Colonic mucosa (tissue), 4 donors: ENCODE measurements around the gene NEU3. TPM values are rescaled to one million over a fixed set of nuclear protein-coding genes. Genes with fewer than 3 reads are reported as not detected.
"Not testable (repeated sequence)": the region's sequence is repeated elsewhere in the genome, so short reads cannot be mapped to it uniquely, and the experiment has no call there.

Experiments used
- DNase-seq: peaks from one replicate; pipeline ENCODE4 v3.0.0-alpha.2; 2020
- H3K27ac ChIP-seq: fragments of 200-600 bp; one replicate; pipeline ENCODE4 v1.8.0; 2021
- H3K27me3 ChIP-seq: fragments of 200-600 bp; one replicate; pipeline ENCODE4 v1.8.0; 2021
- H3K36me3 ChIP-seq: fragments of 200-600 bp; one replicate; pipeline ENCODE4 v1.8.0; 2021
- H3K4me1 ChIP-seq: fragments of 200-600 bp; one replicate; pipeline ENCODE4 v1.8.0; 2021; ENCODE audit warnings: mild to moderate bottlenecking
- H3K4me3 ChIP-seq: fragments of 200-600 bp; one replicate; pipeline ENCODE4 v1.8.0; 2021
- H3K9ac ChIP-seq, 2 donors: one replicate each; pipeline ENCODE4 v1.7.0; 2013; ENCODE audit warnings: control low read depth in 2 of 2, low read depth in 2 of 2, low read length in 2 of 2
- H3K9me3 ChIP-seq: fragments of 200-600 bp; one replicate; pipeline ENCODE4 v1.8.0; 2021
- intact Hi-C: fragments of 100-400 bp; cut with DNase I; formaldehyde crosslinking; loops from one replicate; pipeline ENCODE4 v1.14.1; 2022
- total RNA-seq, 2 donors: library from RNA; stranded (reverse); fragmentation: NEBNext Ultra II Directional in 1 of 2; extraction: Animal tissue kit (Norgen Biotek cat#: 25700) in 1 of 2; gene quantifications; one replicate each; pipeline ENCODE4 v1.2.1, GENCODE V29; 2021
- TF ChIP-seq, protein P1 (sequence below): fragments of 200-600 bp; IDR thresholded peaks from one replicate; pipeline ENCODE4 v1.8.0; 2022; ENCODE audit warnings: antibody characterized with exemption, mild to moderate bottlenecking
- donor health status: healthy.
- donor health status: DM: no; HTN: no; CAD: no.
- donor health status: DM: no; HTN: no; CAD: no.

NEU3 gene
- total RNA-seq, 2 donors from 2014 or later = 3.3 to 8.1 TPM

DNA sequence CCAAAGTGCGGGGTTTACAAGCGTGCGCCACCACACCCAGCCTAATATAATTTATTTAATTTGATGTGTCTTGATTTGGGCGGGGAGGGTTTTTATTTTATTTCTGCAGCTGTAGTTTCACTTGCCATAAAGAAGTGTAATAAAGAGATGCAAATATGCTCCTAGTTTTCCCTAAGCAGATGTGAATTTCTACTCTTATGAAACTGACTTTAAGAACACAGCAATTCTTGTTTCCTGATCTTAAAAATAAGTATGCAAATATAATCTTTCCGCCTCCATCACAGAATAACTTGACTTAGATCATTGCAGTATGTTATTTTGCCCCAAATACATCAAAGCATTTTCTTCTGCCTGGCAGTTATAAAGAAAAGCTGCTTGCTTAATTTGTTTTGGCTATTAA, 35.3 kb upstream of the NEU3 start:
- intact Hi-C loops = no loop called here
- H3K27ac ChIP-seq = no peak overlapping the region
- DNase-seq = no peak
- no peak overlapping the region for H3K4me3 ChIP-seq
- no peaks in the 10 kb centered on the region for H3K27me3 ChIP-seq
- H3K9me3 ChIP-seq = no peaks in the 10 kb centered on the region
- TF ChIP-seq, protein P1, sequence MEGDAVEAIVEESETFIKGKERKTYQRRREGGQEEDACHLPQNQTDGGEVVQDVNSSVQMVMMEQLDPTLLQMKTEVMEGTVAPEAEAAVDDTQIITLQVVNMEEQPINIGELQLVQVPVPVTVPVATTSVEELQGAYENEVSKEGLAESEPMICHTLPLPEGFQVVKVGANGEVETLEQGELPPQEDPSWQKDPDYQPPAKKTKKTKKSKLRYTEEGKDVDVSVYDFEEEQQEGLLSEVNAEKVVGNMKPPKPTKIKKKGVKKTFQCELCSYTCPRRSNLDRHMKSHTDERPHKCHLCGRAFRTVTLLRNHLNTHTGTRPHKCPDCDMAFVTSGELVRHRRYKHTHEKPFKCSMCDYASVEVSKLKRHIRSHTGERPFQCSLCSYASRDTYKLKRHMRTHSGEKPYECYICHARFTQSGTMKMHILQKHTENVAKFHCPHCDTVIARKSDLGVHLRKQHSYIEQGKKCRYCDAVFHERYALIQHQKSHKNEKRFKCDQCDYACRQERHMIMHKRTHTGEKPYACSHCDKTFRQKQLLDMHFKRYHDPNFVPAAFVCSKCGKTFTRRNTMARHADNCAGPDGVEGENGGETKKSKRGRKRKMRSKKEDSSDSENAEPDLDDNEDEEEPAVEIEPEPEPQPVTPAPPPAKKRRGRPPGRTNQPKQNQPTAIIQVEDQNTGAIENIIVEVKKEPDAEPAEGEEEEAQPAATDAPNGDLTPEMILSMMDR = no peak
- H3K4me1 ChIP-seq = no peaks in the 10 kb centered on the region
- no peaks in the 10 kb centered on the region for H3K36me3 ChIP-seq
- H3K9ac ChIP-seq = no peak overlapping the region

DNA sequence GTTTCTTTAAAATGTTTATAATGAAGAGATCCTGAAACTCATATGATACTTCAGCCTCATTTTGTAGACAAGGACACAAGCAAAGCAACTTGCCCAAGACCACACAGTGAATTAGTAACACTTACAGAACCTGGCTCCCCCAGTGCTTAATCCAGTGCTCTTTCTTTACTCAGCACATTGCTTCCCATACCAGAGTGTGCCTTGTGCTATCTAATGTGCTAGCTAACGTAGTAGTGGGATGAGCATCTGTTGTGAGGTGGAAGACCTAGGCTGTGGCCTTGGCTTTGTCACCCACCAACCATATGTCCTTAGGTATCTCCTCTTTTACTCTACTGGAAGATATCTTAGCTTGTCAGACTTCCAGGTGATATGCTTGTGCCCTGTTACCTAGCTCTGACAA, 34.5 kb upstream of the NEU3 start:
- TF ChIP-seq, protein P1 = no peak
- intact Hi-C loops = no loop called here
- Histone ChIP-seq H3K9me3 (no peaks in the 10 kb centered on the region), H3K4me3 (no peak overlapping the region), H3K9ac (no peak overlapping the region), H3K4me1 (no peaks in the 10 kb centered on the region), H3K27me3 (no peaks in the 10 kb centered on the region), H3K27ac (no peak overlapping the region), H3K36me3 (no peaks in the 10 kb centered on the region)
- no peak for DNase-seq

DNA sequence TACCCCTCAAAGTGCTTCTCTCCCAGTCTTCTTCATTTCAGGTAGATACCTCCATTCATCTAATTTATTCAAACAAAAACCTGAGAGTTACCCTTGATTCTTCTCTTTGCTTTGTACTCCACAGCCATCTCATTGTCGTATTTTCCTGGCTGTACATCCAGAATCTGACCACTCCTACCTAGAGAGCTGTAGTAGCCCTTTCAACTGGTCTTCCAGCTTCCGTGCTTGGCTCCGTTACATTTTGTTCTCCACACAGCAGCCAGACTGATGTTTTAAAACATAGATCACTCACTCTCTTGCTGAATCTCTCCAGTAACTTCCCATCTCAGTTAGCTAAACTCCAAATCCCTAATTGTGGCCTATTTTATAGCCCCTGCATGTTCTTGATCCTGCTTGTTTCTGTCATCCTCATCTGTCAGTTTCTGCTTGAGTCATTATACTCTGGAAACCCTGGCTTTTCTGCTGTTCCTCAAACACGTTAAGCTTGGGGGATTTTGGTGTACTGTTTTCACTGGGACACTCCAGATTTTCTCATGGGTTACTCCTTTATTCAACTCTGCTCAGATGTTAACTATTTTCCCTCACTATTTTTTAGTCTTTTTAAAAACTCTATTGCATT, 32.2 kb upstream of the NEU3 start:
- H3K4me3 ChIP-seq = no peak overlapping the region
- H3K27ac ChIP-seq = no peak overlapping the region
- H3K9ac ChIP-seq = no peak overlapping the region
- H3K36me3 ChIP-seq = no peaks in the 10 kb centered on the region
- DNase-seq = no peak
- H3K4me1 ChIP-seq = no peaks in the 10 kb centered on the region
- no peaks in the 10 kb centered on the region for H3K9me3 ChIP-seq
- no peaks in the 10 kb centered on the region for H3K27me3 ChIP-seq
- TF ChIP-seq, protein P1 = no peak
- intact Hi-C loops = no loop called here

DNA sequence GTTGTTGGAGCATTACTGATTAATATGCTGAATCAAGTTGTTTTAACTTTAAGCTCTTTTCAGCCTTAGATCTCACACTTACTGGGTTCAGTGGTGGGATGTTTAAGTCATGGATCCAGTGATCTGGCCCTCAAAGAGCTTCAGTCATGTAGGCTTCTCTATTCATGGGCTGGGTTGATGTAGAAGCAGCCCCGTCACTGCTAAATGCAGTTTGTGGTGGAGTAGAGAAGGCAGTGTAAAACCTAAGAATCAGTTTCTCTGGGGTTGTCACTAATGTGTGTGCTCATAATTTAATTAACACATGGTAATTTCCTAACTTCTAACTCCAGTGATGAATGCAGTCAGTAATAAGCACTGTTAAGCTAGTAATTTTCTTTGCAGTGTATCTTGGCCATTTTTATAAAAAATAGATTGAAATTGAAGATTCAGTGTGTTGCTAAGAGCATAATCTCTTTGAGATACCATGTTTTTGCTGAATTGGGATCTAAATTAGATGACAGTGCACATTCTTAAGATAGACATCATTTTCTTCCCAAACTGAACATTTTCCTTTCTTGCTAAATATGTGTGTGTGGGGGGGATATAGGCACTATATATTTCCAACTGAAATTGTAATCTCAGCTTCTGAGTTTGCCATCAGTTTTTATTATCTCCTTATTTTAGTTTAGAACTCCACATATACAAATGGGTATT, 30.6 kb upstream of the NEU3 start:
- H3K9ac ChIP-seq = no peak overlapping the region
- no peak for DNase-seq
- H3K27ac ChIP-seq = no peak overlapping the region
- H3K36me3 ChIP-seq = no peaks in the 10 kb centered on the region
- no peaks in the 10 kb centered on the region for H3K4me1 ChIP-seq
- intact Hi-C loops = no loop called here
- H3K4me3 ChIP-seq = no peak overlapping the region
- TF ChIP-seq, protein P1 = no peak
- no peaks in the 10 kb centered on the region for H3K27me3 ChIP-seq
- H3K9me3 ChIP-seq = no peaks in the 10 kb centered on the region

DNA sequence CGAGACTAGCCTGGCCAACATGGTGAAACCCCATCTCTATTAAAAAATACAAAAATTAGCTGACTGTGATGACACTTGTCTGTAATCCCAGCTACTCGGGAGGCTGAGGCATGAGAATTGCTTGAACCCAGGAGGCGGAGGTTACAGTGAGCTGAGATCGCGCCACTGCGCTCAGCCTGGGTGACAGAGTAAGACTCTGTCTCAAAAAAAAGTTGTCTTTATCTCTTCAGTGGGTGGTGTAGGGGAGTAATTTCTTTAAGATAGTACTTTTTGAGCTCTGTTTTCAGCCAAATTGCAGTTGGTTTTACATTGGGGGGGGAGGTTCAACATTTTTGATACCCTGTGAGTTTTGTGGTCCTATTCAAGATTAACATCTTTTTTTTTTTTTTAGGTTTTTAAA, 28.6 kb upstream of the NEU3 start:
- H3K27me3 ChIP-seq, H3K4me3 ChIP-seq, H3K9me3 ChIP-seq, DNase-seq, H3K9ac ChIP-seq, H3K4me1 ChIP-seq, intact Hi-C loops, H3K27ac ChIP-seq, H3K36me3 ChIP-seq: not testable (repeated sequence)

DNA sequence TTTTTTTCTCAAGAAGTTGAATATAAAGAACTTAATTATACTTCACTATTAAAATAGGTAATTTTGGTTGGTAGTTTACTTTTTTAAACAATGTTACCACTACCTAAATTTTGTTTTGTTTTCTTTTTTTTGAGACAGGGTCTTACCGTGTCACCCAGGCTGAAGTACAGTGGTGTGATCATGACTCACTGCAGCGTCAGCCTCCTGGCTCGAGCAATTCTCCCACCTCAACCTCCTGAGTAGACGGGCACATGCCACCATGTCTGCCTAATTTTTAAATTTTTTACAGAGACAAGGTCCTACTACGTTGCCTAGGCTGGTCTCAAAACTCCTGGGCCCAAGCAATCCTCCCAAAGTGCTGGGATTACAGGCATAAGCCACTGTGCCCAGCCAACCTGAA, 22.1 kb upstream of the NEU3 start:
- no peaks in the 10 kb centered on the region for H3K36me3 ChIP-seq
- H3K27me3 ChIP-seq = no peaks in the 10 kb centered on the region
- H3K9ac ChIP-seq = no peak overlapping the region
- intact Hi-C loops = no loop called here
- no peak overlapping the region for H3K27ac ChIP-seq
- TF ChIP-seq, protein P1 = no peak
- no peak overlapping the region for H3K4me3 ChIP-seq
- no peak for DNase-seq
- no peaks in the 10 kb centered on the region for H3K9me3 ChIP-seq
- no peaks in the 10 kb centered on the region for H3K4me1 ChIP-seq
